GM21737 (cell line): ENCODE measurements around the gene MICU2.

Experiments
- ATAC-seq: cut with Tn5 transposase; IDR thresholded peaks from one replicate; pipeline ENCODE4 v1.9.1; 2021; ENCODE audit warnings: mild to moderate bottlenecking, moderate library complexity; ENCODE audit not compliant: unreplicated experiment

MICU2 gene

DNA sequence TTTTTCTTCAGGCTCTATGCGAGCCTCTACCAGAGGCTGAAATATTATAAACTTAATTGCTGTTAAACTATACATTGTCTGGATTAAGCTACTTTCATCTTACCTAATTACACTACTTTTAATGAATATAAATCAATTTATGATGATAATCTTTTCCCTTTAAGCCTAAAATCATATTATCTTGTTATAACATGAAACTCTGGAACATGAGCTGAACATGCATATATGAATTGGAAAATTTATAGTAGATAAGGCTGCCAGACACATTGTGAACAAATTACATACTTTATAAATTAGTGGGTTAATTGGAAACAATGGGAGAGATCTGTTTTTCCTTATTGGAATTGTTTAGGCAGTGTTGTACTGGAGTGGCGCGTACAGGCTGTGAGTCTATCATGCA, 99.6 kb downstream of the MICU2 start:
- ATAC-seq = no peak

DNA sequence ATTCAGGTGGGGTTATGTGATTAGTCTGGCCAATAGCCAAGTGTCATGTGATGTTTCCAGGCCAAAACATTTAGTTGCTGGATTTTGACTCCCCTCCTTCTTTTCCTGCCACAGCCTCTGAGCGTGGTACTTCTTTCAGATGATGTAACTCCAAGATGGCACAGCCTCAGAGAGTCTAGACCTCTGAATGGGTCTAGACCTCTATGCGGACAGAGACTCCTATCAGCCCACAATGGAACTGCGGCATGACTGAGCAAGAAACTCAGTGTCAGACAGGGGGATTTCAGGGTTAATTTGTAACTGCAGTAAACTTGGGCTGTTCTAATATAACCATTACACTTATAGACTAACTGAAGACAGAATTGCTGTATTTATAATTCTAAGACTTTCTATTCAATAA, 102.3 kb downstream of the MICU2 start:
- ATAC-seq = no peak

DNA sequence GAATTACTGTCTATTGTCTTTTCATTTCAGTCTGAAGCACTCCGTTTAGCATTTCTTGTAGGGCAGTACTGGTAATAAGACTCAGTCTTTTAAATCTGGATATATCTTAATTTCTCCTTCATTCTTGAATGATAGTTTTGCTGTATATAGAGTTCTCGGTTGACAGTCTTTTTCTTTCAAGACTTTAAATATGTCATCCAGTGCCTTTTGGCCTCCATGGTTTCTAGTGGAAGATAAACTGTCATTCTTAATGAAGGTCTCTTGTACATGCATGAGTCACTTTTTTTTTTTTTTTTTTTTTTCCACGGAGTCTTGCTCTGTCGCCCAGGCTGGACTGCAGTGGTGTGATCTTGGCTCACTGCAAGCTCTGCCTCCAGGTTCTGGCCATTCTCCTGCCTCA, 117.6 kb downstream of the MICU2 start:
- no peak for ATAC-seq

DNA sequence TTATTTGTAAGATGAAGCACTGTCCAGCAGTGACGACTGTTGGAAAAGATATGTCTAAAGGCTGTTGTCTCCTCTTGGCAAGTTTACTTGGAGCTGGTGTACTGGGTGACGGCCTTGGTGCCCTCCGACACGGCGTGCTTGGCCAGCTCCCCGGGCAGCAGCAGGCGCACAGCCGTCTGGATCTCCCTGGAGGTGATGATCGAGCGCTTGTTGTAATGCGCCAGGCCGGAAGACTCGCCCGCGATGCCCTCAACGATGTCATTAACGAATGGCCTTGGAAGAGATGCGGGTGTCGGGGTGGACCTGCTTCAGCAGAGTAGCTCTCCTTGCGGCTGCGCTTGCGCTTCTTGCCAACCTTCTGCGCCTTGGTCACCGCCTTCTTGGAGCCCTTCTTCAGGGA, 120.2 kb downstream of the MICU2 start:
- ATAC-seq = no peak

DNA sequence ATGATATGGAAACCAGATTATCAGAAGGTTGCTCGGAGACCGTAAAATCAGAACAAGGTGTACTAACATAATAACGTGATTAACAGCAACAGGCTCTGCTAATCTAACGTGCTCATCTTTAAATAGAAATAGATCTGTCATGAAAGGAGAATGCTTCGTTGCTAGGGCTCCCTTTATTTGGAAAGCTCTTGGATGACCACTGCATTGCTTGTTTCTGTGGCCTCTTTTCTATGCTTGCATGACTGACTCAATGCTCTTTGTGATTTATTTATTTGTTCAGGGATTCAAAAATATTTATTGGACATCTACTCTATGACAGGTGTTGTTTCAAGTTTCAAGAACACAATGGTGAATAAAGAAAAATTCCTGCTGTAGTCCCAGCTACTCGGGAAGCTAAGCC, 122.6 kb downstream of the MICU2 start:
- no peak for ATAC-seq

DNA sequence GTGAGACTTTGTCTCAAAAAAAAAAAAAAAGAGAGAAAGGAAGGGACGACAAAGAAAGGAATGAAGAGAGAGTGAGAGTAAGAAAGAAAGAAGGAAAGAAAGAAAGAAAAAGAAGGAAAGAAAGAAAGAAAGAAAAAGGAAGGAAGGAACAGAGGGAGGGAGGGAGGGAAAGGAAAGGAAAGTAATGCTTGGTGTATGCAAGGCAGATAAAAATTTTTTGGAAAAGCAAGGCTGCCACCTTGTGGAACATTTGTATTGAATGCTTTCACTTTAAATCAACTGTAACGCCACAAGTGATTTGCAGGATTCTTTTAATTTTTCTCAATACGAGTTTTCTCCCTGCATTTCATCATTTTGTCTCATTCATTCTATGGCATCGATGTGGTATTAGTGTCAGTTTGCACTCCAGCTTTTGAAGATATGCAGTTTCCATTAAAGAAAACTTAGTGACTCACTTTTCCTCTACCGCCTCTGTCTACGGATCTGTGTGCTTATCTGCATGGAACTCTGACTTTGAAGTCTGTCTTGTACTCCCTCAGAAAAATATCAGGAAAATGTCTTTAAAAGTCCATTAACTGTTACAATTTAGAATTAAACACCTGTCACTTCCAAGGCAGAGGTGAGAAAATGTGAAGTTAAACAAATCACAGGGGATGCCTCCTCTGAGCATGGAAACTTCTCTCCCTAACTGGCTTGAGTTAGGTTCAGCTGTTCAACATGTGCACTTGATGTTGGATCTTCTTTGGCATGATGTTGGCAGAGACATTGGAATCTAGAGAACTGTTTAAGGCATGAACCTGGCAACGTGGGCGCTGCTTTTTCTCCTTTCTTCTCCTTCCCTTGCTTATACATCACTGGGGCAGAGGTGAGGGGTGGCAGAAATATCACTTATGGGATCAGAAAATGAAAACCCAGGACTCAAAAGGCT, 124.8 kb downstream of the MICU2 start:
- ATAC-seq = no peak

DNA sequence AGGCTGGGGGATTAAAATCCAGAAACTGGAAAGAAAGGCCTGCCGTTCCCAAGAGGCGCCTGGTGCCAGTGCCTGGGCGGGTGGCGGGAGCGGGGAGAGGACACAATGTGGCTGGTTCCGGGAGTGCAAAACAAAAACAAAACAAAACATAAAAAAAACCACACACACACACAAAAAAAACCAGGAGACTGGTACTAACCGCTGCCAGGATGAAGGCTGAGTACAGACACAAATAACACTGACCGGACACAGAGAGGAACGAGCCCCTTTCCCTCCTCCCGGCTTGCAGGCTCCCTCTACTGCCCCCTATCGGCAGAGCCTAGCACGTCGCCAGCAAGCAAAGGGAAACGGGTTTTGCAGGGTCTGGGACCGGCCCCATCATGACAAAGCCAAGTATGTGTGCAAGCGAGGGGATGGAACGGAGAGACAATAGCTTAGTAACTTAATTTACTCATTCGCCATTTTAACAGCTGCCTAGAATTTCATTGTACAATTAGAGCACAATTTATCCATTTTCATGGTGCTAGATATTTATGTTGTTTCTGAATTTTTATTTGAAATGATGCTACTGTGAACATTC, 127.0 kb downstream of the MICU2 start:
- peak; percentile 87 for ATAC-seq

DNA sequence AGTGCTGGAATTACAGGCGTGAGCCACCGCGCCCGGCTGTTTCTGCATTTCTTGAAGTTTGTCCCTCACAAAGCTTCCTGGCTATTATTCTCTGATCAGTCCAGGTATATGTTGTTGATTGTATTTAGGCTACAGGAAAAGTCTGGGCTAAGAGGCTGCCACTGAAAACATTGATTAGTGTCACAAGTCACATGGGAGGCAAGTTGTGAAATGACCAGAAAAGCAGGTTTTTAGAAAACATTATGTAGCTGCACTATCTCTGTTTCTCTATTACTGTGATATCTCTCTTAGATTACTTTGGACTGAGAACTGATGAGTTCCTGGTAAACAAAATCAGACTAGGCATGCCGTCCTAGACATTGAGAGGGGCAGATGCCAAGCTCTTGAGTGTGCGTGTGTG, 128.9 kb downstream of the MICU2 start:
- no peak for ATAC-seq

DNA sequence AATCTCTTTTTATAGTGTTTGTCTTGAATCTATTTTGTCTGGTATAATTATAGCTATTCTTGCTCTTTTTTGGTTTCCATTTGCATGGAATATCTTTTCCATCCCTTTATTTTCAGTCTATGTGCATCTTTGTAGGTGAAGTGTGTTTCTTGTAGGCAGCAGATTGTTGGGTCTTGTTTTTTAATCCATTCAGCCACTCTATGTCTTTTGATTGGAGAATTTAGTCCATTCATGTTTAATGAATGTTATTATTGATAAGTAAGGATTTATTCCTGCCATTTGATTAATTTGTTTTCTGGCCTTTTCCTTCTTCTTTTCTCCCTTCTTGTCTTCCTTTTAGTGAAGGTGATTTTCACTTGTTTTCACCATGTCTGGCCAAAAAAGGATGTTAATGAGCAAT, 133.2 kb downstream of the MICU2 start:
- no peak for ATAC-seq

DNA sequence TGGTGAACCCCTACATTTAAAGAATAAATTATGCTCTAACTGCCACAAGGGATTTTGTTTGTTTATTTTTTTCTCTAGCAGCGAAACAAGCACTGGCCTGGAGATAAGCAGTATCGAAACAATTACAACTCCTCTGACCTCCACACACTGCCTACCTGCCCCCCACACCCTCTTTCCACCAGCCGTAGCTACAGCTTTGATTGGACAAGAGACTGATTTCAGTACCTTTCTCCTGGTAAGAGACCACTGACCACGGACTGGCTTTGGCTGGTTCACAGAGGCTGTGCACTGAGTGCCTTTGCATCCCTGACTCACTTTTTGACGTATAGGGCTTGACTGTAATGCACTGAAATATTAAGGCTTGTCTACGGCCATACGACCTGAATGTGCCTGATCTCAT, 137.4 kb downstream of the MICU2 start:
- no peak for ATAC-seq

DNA sequence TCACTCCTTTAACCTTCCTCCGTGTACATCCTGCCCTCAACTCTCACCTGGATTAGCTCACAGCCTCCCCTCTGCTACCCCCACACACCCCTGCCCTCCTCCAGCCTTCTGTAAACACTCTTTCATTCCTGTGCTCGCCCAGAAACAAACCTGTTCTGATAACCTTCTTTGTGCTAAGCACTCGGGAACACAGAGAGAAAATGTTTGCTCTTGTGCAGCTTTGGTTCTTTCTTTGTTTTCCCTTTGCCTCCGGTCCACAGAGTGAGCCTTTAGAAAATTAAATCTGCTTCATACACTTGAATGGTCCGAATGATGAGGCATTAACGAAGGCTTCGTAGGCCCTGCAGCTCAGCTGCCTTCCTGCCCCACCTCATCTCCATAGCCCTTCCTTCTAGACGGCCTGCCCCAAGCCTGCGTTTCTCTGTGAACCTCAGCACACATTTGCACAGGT, 138.2 kb downstream of the MICU2 start:
- no peak for ATAC-seq

DNA sequence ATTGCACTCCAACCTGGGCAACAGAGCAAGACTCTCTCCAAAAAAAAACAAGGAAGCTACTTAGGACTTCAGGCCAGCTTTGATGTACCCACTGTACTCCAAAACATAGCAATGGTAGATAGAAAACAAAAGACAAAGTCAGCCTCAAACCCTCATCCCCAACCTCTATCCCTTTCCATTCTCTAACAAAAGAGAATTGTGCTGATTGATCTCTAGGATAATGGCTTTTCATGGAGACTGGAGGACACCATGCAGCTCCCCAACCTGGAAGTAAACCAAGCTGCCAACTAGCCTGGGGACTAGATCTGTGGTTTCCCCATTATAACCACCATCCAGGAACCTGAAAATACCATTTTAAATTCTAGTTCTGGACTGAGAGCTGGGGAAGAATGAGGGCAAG, 140.5 kb downstream of the MICU2 start:
- ATAC-seq = no peak

DNA sequence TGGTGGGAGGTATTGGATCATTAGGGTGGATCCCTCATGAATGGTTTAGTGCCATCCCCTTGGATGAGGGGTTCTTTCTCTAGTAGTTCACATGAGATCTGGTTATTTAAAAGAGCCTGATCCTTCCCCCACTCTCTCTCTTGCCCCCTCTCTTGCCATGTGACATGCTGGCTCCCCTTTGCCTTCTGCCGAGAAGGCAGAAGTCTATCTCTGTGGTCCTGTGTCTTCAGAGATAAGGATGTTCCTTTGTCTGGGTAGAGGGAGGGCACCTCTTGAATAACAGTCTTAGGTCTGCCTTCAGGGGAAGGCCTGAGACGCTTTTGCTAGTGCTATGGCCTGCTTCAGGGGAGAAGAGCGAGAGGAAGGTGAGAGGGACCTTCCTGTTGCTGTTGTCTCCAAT, 142.8 kb downstream of the MICU2 start:
- no peak for ATAC-seq

DNA sequence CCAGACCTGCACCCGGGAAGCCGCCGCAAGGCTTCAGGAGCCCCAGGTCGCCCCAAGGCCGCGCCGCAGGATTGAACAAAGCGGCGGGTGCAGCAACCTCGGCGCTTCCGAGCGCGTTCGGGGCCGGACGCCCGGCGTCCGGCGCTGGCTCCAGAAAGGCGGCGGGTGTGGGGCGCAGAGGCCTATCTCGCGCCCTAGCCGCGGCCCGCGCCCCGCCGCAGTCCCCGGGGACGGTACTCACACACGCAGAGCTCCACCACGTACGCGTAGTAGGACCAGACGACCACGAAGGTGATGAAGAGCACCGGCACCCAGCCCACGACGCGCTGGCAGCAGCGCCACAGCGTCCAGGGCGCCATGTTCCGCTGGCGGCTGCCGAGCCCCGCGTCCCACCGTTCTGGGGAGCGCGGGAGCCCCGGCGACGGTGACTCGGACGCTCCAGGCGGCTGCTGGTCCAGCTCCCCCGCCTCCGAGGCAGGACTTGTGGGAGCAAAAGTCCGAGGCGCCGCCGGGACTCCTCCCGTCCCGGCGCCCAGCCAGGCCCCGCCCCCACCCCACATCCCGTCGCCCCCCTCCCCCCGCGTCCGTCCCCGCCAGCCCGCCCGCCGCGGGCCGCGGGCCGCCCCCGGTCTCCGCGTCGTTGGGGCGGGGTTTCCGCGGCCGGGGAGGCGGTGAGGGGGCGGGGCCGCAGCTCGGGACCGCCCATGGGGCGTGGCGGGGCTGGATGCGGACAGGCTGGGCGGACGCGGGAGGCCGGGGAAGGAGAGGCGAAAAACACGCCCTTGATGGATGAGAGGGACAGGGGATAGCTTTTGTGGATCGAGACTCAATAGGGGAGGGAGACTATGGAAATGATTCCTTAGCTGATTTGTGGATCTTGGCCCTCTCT, 144.9 kb downstream of the MICU2 start, which contains the start of gene ZDHHC20:
TSS of gene ZDHHC20 (minus strand) at position 491 of the 889 bp plus-strand sequence. CDS start at position 359, 132 bp downstream.
- ATAC-seq = peak; percentile 93

DNA sequence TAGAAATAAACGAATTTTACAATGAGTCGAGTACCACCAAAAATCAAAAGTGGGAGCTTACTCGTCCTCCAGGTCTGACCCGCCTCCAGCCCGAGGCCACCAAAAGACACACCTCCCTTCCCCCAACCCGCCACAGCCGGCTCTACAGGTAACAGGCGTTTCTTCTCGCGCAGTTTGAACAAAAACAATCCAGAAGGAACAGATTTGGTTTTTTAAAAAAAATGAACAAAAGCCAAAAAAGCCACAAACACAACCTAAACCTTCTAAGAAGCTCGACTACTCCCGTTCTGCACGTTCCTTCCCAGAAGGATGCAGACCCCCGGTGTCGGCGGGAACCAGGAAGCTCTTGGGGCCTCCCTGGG, 145.5 kb downstream of the MICU2 start:
- peak; percentile 33 for ATAC-seq

DNA sequence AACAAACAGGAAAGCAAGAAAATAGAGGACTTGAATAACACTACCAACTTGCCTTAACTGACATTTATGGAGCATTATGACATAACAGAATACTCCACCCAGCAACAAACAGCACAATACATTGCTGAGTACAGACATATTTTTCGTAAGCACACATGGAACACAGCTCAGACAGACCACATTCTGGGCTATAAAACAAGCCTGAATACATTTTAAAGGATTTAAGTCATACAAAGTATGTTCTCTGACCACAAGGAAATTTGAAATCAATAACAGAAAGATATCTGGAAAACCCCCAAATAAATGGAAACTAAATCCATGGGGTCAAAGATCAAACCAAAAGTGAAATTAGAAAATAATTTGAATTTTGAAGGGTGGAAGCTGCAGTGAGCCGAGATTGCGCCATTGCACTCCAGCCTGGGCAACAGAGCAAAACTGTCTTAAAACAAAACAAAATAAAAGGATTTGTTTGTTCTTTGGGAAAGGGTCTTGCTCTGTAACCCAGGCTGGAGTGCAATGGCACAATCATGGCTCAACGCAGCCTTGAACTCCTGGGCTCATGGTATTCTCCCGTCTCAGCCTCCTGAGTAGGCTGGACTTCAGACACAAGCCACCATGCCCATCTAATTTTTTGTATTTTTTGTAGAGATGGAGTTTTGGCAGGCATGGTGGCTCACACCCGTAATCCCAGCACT, 150.4 kb downstream of the MICU2 start:
- no peak for ATAC-seq

DNA sequence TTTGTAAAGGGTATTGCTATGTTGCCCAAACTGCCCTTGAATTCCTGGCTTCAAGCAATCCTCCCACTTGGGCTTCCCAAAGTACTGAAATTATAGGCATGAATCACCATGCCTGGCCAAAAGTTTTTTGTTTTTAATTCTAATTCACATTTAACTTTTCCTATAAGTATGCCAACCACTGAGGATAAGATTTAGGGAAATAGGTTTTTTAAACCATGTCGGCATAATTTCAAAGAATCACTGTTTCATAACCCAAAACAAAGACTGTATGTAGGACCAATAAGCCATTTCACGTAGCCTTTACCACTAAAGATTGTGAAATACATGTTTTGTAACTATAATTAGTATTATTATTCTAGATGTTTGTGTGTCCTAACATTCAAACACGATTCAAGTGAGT, 153.0 kb downstream of the MICU2 start:
- ATAC-seq = no peak

DNA sequence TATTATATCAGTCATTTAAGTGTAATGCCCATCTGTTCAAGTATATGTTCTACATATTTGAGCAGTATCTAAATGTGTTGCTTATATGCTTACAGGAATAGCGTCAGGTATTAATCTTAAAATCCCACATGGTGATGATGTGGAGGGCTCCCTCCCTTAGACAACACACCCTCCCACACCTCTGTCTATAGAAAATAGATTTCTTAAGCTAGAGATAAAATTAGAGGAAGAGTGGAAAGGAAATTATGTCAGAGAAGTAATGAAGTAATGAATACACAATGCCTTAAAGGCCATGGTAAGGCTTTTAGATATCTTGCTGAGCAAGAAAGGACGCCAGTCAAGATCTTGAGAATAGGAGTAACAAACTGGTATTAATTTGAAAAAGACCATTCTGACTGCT, 157.3 kb downstream of the MICU2 start:
- ATAC-seq = no peak

DNA sequence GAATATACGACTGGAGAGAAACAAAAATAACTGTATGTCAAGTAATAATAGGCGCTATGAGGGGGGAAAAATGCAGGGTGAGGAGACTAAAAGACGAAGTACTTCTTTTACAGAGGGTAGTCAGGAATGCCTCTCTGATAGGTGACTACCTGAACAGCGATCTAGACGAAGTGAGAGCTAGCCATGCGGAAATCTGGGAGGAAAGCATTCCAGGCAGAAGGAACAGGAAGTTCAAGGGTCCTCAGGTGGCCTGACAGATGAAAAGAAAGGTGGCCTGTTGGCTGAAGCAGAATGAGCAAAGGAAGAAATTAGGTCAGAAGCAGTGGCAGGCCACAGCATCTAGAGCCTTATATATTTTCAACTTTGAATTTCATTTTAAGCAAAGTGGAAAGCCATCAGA, 158.2 kb downstream of the MICU2 start:
- ATAC-seq = no peak

DNA sequence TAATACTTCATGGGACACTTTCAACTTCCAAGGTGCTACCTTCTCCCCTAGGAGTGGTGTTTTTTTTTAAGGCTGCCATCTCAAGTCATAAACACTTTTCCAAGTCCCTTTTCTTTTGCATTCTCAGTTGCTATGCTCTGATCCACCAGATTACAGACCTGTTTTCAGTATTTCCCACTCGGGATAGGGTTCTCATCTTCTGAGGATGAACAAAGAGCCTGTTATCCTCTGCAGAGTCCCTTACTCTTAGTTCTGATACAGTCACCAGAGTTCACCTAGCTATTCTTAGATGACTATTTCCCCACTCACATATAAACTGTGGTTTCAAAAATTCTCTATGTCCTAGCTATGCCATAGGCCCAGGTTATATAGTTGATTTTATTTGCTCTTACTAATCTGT, 160.8 kb downstream of the MICU2 start:
- no peak for ATAC-seq
